Liver (tissue), 9 donors: Measurements from ENCODE around the gene MACROD1. TPM values are rescaled to one million over a fixed set of nuclear protein-coding genes. Genes with fewer than 3 reads are reported as not detected.

ENCODE experiments used
- DNase-seq: peaks from one replicate; pipeline ENCODE4 v3.0.0-alpha.2; 2017; ENCODE audit warnings: low spot score
- H3K27ac ChIP-seq, 2 donors: one replicate each; pipeline ENCODE4 v1.7.0; 2013; ENCODE audit warnings: inconsistent platforms in 2 of 2, low read length in 2 of 2, control low read depth in 1 of 2, low read depth in 1 of 2, mild to moderate bottlenecking in 1 of 2
- H3K27me3 ChIP-seq, 4 donors: one replicate each; pipeline versions ENCODE4 v1.6.1 to v1.7.0; 2013; ENCODE audit warnings: low read length in 3 of 4, inconsistent platforms in 1 of 4, mild to moderate bottlenecking in 1 of 4, moderate library complexity in 1 of 4; ENCODE audit not compliant: control insufficient read depth in 4 of 4, insufficient read depth in 4 of 4
- H3K36me3 ChIP-seq, 4 donors: one replicate each; pipeline versions ENCODE4 v1.6.1 to v1.7.0; 2013; ENCODE audit warnings: low read length in 3 of 4, mild to moderate bottlenecking in 3 of 4, low read depth in 1 of 4, moderate library complexity in 1 of 4; ENCODE audit not compliant: control insufficient read depth in 4 of 4, insufficient read depth in 3 of 4
- H3K4me1 ChIP-seq, 4 donors: one replicate each; pipeline versions ENCODE4 v1.6.1 to v1.7.0; 2013; ENCODE audit warnings: low read length in 3 of 4, mild to moderate bottlenecking in 3 of 4, moderate library complexity in 1 of 4; ENCODE audit not compliant: control insufficient read depth in 4 of 4, insufficient read depth in 4 of 4
- H3K4me3 ChIP-seq, 3 donors: one replicate each; pipeline versions ENCODE4 v1.6.1 to v1.7.0; 2013; ENCODE audit warnings: low read length in 3 of 3, control low read depth in 1 of 3, low read depth in 1 of 3, mild to moderate bottlenecking in 1 of 3
- H3K9ac ChIP-seq, 2 donors: one replicate each; pipeline ENCODE4 v1.7.0; 2013; ENCODE audit warnings: low read length in 2 of 2, mild to moderate bottlenecking in 2 of 2, moderate library complexity in 2 of 2, control low read depth in 1 of 2, low read depth in 1 of 2
- H3K9me3 ChIP-seq, 4 donors: one replicate each; pipeline versions ENCODE4 v1.6.1 to v1.7.0; 2013; ENCODE audit warnings: low read length in 3 of 4; ENCODE audit not compliant: control insufficient read depth in 4 of 4
- CTCF ChIP-seq: fragments of 150-350 bp; IDR thresholded peaks from 2 replicates; pipeline ENCODE4 v1.5.1; 2017; ENCODE audit warnings: improper control_type of control experiment, low read depth, low read length; ENCODE audit not compliant: missing input control
- EGR1 ChIP-seq, 2 donors: IDR thresholded peaks; 2 replicates each; pipeline ENCODE4 v1.6.1; 2016 to 2018; ENCODE audit warnings: antibody characterized with exemption in 2 of 2, low read depth in 2 of 2
- FOXA1 ChIP-seq: IDR thresholded peaks from 2 replicates; pipeline ENCODE4 v1.6.1; 2016; ENCODE audit warnings: antibody characterized with exemption
- FOXA2 ChIP-seq: IDR thresholded peaks from 2 replicates; pipeline ENCODE4 v1.6.1; 2016; ENCODE audit warnings: antibody characterized with exemption
- HNF4A ChIP-seq, 2 donors: conservative IDR thresholded peaks; 2 replicates each; pipeline ENCODE4 v1.6.1; 2016; ENCODE audit warnings: antibody characterized with exemption in 2 of 2, mild to moderate bottlenecking in 2 of 2
- HNF4G ChIP-seq: IDR thresholded peaks from 2 replicates; pipeline ENCODE4 v1.6.1; 2016; ENCODE audit warnings: antibody characterized with exemption
- NR2F2 ChIP-seq: IDR thresholded peaks from 2 replicates; pipeline ENCODE4 v1.6.1; 2016; ENCODE audit warnings: antibody characterized with exemption
- RAD21 ChIP-seq, 2 donors: IDR thresholded peaks; 2 replicates each; pipeline ENCODE4 v1.6.1; 2016; ENCODE audit warnings: antibody characterized with exemption in 2 of 2, mild to moderate bottlenecking in 2 of 2
- SP1 ChIP-seq: IDR thresholded peaks from 2 replicates; pipeline ENCODE4 v1.6.1; 2018; ENCODE audit warnings: antibody characterized with exemption, mild to moderate bottlenecking
- YY1 ChIP-seq: IDR thresholded peaks from 2 replicates; pipeline ENCODE4 v1.6.1; 2016; ENCODE audit warnings: antibody characterized with exemption, mild to moderate bottlenecking
- ZBTB33 ChIP-seq: IDR thresholded peaks from 2 replicates; pipeline ENCODE4 v1.6.1; 2016; ENCODE audit warnings: antibody characterized with exemption
- WGBS: extraction: QIAGEN DNeasy Blood & Tissue Kit; methylation state at CpG from one replicate; pipeline ENCODE4 v1.1.7; 2013; 5-methylcytosine and 5-hydroxymethylcytosine counted together
- polyA plus RNA-seq, 2 donors: library from polyadenylated mRNA; stranded (reverse) in 1 of 2; unstranded in 1 of 2; fragments of 200-250 nt in 1 of 2; fragments of >200 nt in 1 of 2; fragmentation: Nextera tagmentation in 1 of 2; extraction: Ambion mirVana in 1 of 2; gene quantifications; one replicate each; pipeline versions ENCODE4 v1.2.1 to v1.2.3, GENCODE V29; 2013 to 2015
- total RNA-seq, 2 donors: library from RNA; depleted of rRNA; stranded (reverse); fragments of >200 nt; gene quantifications; one replicate each; pipeline ENCODE4 v1.2.3, GENCODE V29; 2014
- TF ChIP-seq, protein P1 (sequence below): IDR thresholded peaks from 2 replicates; pipeline ENCODE4 v1.6.1; 2016; ENCODE audit warnings: antibody characterized with exemption, mild to moderate bottlenecking
- donor health status: healthy.
- donor health status: healthy.
- donor health status: healthy.
- donor health status: healthy.
- donor health status: healthy.

MACROD1 gene
- total and polyA plus RNA-seq, 4 donors: 8.9 to 25.9 (median 13.1) TPM

GRCh38 chr11:64117763-64118459, 48.0 kb downstream of the MACROD1 start:
- Histone ChIP-seq H3K9ac (no peak overlapping the region), H3K4me3 (no peak overlapping the region), H3K27ac (no peak overlapping the region), H3K36me3 (peaks cover 0 to 3% (median 0%) of the 10 kb centered on the region in 4 donors), H3K9me3 (no peaks in the 10 kb centered on the region), H3K27me3 (no peaks in the 10 kb centered on the region), H3K4me1 (no peaks in the 10 kb centered on the region)
- 93% methylated on average over 32 of the region's 32 CpGs for WGBS
- no peak for DNase-seq
- TF ChIP-seq RAD21 (IDR thresholded peaks at IDR 0.05) (no peak), YY1 (no peak), HNF4A (conservative IDR thresholded peaks at IDR 0.05) (no peak), SP1 (no peak), FOXA2 (no peak), ZBTB33 (no peak), NR2F2 (no peak)

DNA sequence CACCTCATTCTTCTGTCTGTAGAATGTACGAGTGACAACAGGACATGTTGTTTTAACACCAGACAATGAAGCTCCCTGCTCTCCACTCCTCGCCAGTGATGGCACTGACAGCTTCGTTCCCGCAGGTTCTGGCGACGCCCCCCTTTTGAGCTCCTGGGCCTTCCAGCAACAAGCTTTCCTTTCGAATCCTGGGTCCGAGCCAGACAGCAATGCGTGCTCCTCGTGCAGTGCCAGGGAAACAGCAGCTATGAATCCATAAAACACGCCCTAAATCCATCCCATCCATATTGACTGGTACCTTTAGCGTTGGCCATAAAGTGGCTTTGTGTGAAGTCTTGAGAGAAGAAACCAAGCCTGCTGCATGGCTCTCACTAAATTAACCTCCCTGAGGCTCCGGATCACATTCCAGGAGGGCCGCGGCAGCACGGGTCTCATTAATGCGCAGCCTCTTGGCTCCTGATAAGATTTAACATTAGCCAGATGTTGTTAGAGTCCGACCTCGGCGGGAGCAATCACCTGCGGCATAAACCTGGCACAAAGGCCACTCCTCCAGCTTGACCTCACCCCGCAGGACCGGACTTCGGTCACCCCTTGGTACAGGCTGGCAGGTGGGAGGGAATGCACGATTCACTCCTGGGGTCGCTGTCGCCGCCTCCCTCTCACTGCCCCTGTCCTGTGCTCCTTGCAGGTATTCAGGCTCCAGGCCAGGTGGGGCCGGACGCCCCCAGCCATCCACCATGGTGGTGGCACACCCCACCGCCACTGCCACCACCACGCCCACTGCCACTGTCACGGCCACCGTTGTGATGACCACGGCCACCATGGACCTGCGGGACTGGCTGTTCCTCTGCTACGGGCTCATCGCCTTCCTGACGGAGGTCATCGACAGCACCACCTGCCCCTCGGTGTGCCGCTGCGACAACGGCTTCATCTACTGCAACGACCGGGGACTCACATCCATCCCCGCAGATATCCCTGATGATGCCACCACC, 50.1 kb downstream of the MACROD1 start:
- Histone ChIP-seq H3K9ac (no peak overlapping the region), H3K27me3 (no peaks in the 10 kb centered on the region), H3K9me3 (no peaks in the 10 kb centered on the region), H3K4me1 (peaks cover 0 to 2% (median 0%) of the 10 kb centered on the region in 4 donors), H3K4me3 (no peak overlapping the region), H3K27ac (no peak overlapping the region), H3K36me3 (peaks cover 0 to 3% (median 0%) of the 10 kb centered on the region in 4 donors)
- 92% methylated on average over 47 of the region's 47 CpGs for WGBS
- no peak for TF ChIP-seq NR2F2
- TF ChIP-seq HNF4A (conservative IDR thresholded peaks at IDR 0.05): no peak
- no peak for TF ChIP-seq YY1
- TF ChIP-seq ZBTB33: no peak
- no peak for TF ChIP-seq FOXA1
- no peak for TF ChIP-seq HNF4G
- no peak for TF ChIP-seq EGR1 (IDR thresholded peaks at IDR 0.05; ENCODE audit: low read depth in 2 of 2)
- TF ChIP-seq CTCF: no peak
- TF ChIP-seq, protein P1, sequence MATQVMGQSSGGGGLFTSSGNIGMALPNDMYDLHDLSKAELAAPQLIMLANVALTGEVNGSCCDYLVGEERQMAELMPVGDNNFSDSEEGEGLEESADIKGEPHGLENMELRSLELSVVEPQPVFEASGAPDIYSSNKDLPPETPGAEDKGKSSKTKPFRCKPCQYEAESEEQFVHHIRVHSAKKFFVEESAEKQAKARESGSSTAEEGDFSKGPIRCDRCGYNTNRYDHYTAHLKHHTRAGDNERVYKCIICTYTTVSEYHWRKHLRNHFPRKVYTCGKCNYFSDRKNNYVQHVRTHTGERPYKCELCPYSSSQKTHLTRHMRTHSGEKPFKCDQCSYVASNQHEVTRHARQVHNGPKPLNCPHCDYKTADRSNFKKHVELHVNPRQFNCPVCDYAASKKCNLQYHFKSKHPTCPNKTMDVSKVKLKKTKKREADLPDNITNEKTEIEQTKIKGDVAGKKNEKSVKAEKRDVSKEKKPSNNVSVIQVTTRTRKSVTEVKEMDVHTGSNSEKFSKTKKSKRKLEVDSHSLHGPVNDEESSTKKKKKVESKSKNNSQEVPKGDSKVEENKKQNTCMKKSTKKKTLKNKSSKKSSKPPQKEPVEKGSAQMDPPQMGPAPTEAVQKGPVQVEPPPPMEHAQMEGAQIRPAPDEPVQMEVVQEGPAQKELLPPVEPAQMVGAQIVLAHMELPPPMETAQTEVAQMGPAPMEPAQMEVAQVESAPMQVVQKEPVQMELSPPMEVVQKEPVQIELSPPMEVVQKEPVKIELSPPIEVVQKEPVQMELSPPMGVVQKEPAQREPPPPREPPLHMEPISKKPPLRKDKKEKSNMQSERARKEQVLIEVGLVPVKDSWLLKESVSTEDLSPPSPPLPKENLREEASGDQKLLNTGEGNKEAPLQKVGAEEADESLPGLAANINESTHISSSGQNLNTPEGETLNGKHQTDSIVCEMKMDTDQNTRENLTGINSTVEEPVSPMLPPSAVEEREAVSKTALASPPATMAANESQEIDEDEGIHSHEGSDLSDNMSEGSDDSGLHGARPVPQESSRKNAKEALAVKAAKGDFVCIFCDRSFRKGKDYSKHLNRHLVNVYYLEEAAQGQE: no peak
- TF ChIP-seq FOXA2: no peak
- TF ChIP-seq SP1: no peak
- DNase-seq: no peak
